ENCODE measurements around the gene MRRF. TPM values are rescaled to one million over a fixed set of nuclear protein-coding genes. Genes with fewer than 3 reads are reported as not detected.

The MRRF gene
- total and polyA plus RNA-seq, 2 of the 4 experiments (the other 2 are of a cell fraction), result 32.1 to 38.0 TPM

GRCh38 chr9:122291458-122291857 lies 26.8 kb downstream of the MRRF start:
- H3K4me3 ChIP-seq (ENCODE audit: insufficient read depth, low read depth, low read length), result no peak overlapping the region
- H3K4me2 ChIP-seq (ENCODE audit: low read depth, low read length), result no peak overlapping the region
- no peaks in the 10 kb centered on the region for H3K9me3 ChIP-seq (ENCODE audit: control insufficient read depth, insufficient read depth, low read length)
- H2AK5ac ChIP-seq (ENCODE audit: low read depth, low read length), result no peak overlapping the region
- H3K23ac ChIP-seq (ENCODE audit: low read depth, low read length), result no peak overlapping the region
- H3K4me1 ChIP-seq (ENCODE audit: control insufficient read depth, insufficient read depth, low read length), result peaks cover 3% of the 10 kb centered on the region
- H2BK5ac ChIP-seq (ENCODE audit: low read depth, low read length, poor library complexity, severe bottlenecking), result no peak overlapping the region
- H2BK20ac ChIP-seq (ENCODE audit: low read depth, low read length), result no peak overlapping the region
- H3K36me3 ChIP-seq (ENCODE audit: control insufficient read depth, insufficient read depth, low read length), result peaks cover 19% of the 10 kb centered on the region
- no peak overlapping the region for H2AK9ac ChIP-seq (replicated peaks; ENCODE audit: low read depth, low read length, poor library complexity)
- DNase-seq (no peak), ATAC-seq (ENCODE audit: low read depth) (no peak)
- no peak overlapping the region for H3K56ac ChIP-seq (ENCODE audit: extremely low read depth, insufficient read depth, low read length)
- no peak overlapping the region for H2AFZ ChIP-seq (replicated peaks; ENCODE audit: low read length, poor library complexity)
- H3K27me3 ChIP-seq (ENCODE audit: control insufficient read depth, insufficient read depth, low read length), result no peaks in the 10 kb centered on the region
- ChIA-PET POLR2A (ENCODE audit: unreplicated experiment) (no interaction called here), CTCF (no interaction called here)
- H3K27ac ChIP-seq (ENCODE audit: insufficient read depth, low read length), result no peak overlapping the region
- no peaks in the 10 kb centered on the region for H4K20me1 ChIP-seq (ENCODE audit: insufficient read depth, low read length)
- H3K18ac ChIP-seq (ENCODE audit: low read depth, low read length), result no peak overlapping the region
- H3K9ac ChIP-seq (ENCODE audit: low read depth, low read length), result no peak overlapping the region
- no peak overlapping the region for H3K4ac ChIP-seq (ENCODE audit: low read depth, low read length)
- in situ Hi-C loops (cut with MboI; ENCODE audit: low sequenced_read_pairs) (no loop called here), intact Hi-C loops (cut with micrococcal nuclease) (loop anchor here (5.0 kb wide), 1 partner anchor 49 kb away; no protein-coding TSS in a partner anchor), dilution Hi-C loops (cut with HindIII; ENCODE audit: low sequenced_read_pairs, unreplicated experiment) (no loop called here)
- H4K8ac ChIP-seq (ENCODE audit: low read depth in 2 of 2, low read length in 2 of 2), result no peak overlapping the region
- H4K5ac ChIP-seq (ENCODE audit: low read depth, low read length), result no peak overlapping the region
- H2BK120ac ChIP-seq (ENCODE audit: low read depth, low read length), result no peak overlapping the region
- no peak overlapping the region for H3K14ac ChIP-seq (replicated peaks; ENCODE audit: low read depth, low read length)
- TF ChIP-seq MXI1 (IDR thresholded peaks at IDR 0.05; ENCODE audit: borderline replicate concordance, low read depth, low read length) (no peak), POLR2A (IDR thresholded peaks at IDR 0.05; ENCODE audit: low read depth, low read length) (no peak), SMC3 (IDR thresholded peaks at IDR 0.05; ENCODE audit: low read depth, low read length) (no peak), CTCF (conservative IDR thresholded peaks at IDR 0.05; ENCODE audit: low read depth, low read length) (no peak)
- peaks cover 4% of the 10 kb centered on the region; the same call in 1 of the 2 replicates for H3K9me1 ChIP-seq (ENCODE audit: insufficient read depth, low read length)
- H4K91ac ChIP-seq (ENCODE audit: insufficient read depth, low read depth, low read length), result no peak overlapping the region
- no CpG with 5 or more reads among the region's 3 CpGs for WGBS, 2 experiments (ENCODE audit: extremely low coverage in 2 of 2, insufficient read length in 1 of 2)
- BruUV-seq (replicated peaks), result no TSS peak
- H2BK15ac ChIP-seq (ENCODE audit: low read depth, low read length), result no peak overlapping the region
- peaks cover 11 to 21% of the 10 kb centered on the region in 2 experiments; a peak in 3 of 4 replicates for H3K79me1 ChIP-seq (ENCODE audit: low read depth in 1 of 2, low read length in 2 of 2)

Data from IMR-90 (cell line).